Keratinocyte (primary cell): ENCODE data around the gene RABL6.

Experiments
- CTCF ChIP-seq, 3 experiments: IDR thresholded peaks in 1 of 3; conservative IDR thresholded peaks in 1 of 3; optimal IDR thresholded peaks in 1 of 3; 2 replicates in 2 of 3; 3 replicates in 1 of 3; pipeline versions ENCODE3 to v1.5.1; 2011; ENCODE audit warnings: low read length in 3 of 3, mild to moderate bottlenecking in 3 of 3, moderate library complexity in 2 of 3, control low read depth in 1 of 3, inconsistent platforms in 1 of 3; ENCODE audit not compliant: insufficient read depth in 2 of 3; ENCODE audit errors: extremely low read depth in 1 of 3
- EZH2 ChIP-seq: IDR thresholded peaks from one replicate; pipeline ENCODE4 v1.6.1; 2012; ENCODE audit warnings: inconsistent platforms, mild to moderate bottlenecking, low read length, moderate library complexity

DNA sequence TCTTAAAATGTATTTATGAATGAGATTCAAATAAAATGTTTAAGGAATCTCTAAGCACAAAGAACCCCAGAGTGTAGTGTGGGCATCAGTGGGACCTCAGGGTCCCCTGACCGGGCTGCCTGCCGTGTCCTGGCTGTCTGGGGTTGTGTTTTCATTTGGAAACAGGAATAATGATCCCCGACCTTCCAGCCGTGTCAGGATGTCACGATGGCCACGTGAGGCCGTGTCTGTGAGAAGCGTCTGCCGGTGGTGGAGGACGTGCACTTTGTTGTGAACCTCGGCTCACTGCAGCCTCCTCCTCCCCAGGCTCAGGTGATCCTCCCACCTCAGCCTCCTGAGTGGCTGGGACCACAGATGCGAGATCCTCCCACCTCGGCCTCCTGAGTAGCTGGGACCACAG lies 82.9 kb downstream of the RABL6 start:
- TF ChIP-seq CTCF (optimal IDR thresholded peaks at IDR 0.05 in 1 of 3, IDR thresholded peaks at IDR 0.05 in 1 of 3, conservative IDR thresholded peaks at IDR 0.05 in 1 of 3; ENCODE audit: extremely low read depth in 1 of 3, insufficient read depth in 2 of 3, low read length in 3 of 3) (no peak), EZH2 (no peak)
